ENCODE measurements around the gene PEAR1. TPM values are rescaled to one million over a fixed set of nuclear protein-coding genes. Genes with fewer than 3 reads are reported as not detected.

PEAR1 gene, protein sequence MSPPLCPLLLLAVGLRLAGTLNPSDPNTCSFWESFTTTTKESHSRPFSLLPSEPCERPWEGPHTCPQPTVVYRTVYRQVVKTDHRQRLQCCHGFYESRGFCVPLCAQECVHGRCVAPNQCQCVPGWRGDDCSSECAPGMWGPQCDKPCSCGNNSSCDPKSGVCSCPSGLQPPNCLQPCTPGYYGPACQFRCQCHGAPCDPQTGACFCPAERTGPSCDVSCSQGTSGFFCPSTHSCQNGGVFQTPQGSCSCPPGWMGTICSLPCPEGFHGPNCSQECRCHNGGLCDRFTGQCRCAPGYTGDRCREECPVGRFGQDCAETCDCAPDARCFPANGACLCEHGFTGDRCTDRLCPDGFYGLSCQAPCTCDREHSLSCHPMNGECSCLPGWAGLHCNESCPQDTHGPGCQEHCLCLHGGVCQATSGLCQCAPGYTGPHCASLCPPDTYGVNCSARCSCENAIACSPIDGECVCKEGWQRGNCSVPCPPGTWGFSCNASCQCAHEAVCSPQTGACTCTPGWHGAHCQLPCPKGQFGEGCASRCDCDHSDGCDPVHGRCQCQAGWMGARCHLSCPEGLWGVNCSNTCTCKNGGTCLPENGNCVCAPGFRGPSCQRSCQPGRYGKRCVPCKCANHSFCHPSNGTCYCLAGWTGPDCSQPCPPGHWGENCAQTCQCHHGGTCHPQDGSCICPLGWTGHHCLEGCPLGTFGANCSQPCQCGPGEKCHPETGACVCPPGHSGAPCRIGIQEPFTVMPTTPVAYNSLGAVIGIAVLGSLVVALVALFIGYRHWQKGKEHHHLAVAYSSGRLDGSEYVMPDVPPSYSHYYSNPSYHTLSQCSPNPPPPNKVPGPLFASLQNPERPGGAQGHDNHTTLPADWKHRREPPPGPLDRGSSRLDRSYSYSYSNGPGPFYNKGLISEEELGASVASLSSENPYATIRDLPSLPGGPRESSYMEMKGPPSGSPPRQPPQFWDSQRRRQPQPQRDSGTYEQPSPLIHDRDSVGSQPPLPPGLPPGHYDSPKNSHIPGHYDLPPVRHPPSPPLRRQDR
- 0.27 and 0.29 TPM in 2 replicates for total RNA-seq (2014; rRNA removed; shearing (Covaris generic))
- 1.5 and 2.2 TPM in 2 replicates for polyA plus RNA-seq (2014; cell fraction: nucleus; rRNA removed)

DNA sequence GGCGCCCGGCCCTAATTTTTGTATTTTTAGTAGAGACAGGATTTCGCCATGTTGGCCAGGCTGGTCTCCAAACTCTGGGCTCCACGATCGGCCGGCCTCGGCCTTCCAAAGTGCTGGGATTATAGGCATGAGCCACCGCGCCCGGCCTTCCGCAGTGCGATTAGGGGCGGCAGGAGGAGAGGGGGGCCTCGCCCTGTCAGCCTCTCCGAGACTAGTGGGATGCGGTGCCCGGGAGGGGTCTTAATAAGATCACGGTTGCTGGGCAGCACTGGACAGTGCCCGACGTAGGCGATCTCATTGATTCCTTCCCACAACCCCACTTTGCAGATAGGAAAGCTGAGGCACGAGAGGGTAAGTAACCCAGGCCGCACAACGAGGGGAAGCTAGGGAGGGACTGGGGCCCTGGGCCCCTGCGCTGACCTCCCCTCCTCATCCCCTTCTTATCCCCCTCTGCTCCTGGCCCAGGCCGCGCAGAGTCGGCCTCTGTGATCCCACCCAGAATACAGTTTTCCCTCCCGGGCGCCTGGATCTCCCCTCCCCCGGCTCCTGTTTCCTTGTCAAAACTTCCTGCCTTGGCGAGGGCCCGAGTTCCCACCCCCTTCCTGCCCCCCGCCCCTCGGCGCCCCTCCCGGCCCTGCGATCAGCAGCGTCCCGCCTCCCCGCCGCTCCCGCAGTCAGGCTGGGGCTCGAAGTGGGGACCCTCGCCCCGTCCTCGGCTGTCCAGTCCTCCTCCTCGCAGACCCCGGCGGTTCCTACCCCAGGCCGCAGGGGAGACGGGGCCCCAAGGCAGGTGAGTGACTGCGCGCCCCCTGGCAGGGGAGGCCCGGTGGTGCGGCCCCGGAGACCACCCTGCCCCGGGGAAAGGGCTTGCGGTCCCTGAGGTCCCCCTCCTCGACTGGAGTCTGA, at the start of gene PEAR1:
Gene PEAR1, plus strand, starts transcription at position 671 of the 906 bp plus-strand sequence. CDS start 10,209 bp downstream, outside the sequence.
- DNase-seq (ENCODE audit: extremely low read depth, low read depth): no peak

DNA sequence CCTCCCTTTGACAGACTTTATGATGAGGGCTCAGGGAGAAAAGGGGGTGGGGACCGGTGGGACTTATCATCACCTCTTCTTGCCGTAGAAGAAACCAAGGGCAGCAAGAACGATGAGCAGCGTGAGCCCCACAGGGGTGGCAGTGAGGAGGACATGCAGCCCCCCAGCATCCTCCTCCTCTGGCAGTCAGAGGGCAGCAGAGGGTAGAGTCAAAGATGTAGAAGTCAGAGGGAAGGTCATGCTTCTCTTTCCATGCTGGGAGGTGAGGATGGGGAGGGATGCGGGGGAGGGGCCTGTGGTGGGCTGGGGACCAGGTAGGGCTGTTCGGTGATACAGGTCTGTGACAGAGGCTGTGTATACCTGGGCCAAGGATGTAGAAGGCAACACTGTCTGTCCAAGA, 49.4 kb upstream of the PEAR1 start:
- DNase-seq (ENCODE audit: extremely low read depth, low read depth): no peak

DNA sequence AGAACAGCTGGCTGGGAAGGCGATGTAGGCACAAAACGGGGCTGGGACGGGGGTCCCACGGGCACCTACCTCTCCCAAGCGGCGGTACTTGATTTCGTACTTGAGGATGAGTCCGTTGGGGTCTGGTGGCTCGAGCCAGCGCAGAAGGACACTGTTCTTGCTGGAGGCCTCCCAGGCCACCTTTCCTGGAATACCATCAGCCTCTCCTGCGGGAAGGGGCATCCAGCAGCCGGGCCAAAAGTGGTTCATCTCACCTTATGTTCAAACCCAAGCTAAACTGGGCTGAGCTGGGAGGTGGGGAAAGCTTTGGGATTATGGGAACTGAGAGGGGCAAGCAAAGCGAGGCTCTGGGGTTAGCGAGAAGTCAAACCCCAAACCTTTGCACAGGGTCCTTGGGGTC, 48.9 kb upstream of the PEAR1 start:
- no peak for DNase-seq (ENCODE audit: extremely low read depth, low read depth)

DNA sequence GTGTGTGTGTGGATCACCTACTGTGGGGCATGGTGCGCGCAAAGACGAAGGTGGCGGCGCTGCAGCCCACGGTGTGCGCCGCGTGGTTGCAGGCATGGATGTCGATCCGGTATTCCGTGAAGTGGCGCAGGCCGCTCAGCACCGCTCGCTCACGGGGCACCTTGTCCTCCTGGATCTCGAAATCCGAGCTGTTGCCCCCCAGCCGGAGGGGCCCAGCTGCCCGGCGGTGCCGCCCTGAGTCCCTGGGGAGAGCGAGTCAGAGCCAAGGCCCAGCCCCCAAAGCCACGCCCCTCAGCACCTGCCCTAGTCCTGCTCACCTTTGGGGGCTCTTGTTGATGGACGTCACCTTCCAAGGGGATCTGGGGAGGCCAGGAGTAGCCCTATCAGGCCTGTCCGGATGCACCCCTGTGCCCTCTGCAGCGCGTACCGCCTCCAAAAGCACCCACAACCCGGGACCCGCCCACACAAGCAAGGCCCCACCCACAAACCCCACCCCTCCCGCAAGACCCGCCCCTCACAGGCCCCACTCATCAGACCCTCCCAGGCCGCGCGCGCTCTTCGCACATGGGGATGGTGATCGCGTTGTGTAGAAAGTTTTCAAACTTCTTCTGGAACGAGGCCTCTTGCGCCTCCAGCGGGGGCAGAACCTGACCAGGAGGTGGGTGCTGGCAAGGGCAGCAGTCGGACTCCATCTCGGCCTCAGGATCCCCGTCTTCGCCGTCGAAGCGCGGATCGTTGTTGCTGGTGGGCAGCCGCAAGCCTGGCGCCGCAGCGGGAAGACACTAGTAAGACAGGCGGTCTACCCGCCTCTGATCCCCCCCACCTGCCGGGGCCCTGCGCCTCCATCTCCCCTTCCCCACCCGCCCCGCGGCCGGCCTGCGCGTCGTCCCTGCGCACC, 48.2 kb upstream of the PEAR1 start:
- no peak for DNase-seq (ENCODE audit: extremely low read depth, low read depth)

DNA sequence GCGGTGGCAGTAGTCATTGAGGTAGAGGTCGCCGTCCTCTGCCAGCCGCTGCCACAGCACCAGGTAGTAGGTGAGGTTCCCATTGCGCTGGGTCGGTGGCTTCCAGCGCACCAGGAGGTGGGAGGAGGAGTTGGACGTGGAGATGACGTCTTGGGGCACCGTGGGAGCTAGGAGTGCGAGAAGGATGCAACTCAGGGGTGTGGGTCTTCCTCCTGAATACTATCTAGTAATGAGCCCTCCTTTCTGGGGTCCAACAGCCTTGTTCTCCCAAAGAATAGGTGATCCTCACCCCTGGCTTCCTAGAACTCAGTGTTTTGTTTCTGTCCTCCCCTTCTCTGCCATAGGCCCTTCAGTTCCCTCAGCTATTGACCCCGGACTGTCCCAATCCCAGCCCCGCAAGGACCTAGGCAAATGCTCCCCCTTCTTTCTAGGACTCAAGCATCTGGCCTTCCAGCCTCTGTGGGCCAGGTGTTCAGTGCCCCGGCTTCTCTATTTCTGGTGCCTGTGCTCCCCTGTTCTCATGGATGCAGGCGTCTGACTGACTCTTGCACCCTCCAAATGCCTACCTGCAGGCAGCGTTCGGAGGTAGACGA, 47.5 kb upstream of the PEAR1 start:
- DNase-seq (ENCODE audit: extremely low read depth, low read depth): no peak

DNA sequence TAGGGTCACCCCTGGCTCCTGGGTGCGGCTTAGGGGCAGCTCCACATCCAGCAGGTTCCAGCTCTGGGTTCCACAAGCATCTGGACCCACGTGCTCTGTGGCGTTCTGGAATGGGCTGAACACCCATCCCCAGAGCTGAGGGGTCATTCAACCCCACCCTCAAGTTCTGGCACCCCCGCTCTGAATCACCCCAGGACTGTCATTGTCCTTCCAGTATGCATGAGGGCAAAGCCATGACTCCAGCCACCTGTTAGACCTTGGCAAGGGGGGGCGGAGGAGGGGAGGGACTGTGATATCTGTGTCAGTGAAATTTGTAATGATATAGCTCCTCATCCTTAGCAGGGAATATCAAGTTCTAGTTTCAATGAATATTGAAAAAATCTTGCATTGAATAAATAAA, 46.9 kb upstream of the PEAR1 start:
- no peak for DNase-seq (ENCODE audit: extremely low read depth, low read depth)

DNA sequence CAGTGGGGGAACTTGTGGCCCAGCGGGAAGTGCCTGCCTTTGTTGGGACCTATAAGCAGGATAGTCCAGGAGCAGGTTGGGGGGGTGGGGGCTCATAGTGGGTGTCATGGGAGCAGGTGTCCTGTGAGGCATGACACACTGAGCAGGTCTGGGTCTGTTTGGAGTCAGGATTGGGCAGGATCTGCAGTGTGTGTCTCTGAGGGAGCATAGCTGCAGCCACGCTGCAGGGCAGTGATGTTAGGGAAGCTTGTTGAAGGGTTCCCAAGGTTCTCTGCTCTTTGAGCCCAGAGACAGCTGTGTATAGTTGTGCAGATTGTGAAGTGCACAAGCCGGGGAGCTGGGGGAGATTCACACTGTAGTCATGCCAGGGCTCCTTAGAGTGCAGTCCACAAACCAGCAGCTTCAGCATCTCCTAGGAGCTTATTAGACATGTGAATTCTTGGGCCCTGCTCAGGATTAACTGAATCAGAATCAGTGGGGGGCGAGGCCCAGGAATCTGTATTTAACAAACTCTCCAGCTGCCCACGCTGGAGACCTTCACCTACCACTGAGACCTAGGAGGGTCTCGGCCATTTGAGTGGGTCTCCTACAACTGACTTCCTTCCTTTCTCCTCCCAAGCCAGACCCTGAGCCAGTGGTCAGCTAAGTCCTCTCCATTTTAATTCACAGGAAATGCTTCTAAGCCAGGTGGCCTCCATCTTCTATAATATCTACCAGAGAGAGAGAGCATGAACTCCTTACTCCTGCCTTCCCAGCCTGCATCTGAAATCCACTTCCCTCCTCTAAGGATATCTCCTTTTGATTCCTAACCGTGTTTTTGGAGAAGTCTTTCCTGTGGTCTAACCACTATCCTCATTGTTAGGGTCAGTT, 45.7 kb upstream of the PEAR1 start:
- no peak for DNase-seq (ENCODE audit: extremely low read depth, low read depth)

DNA sequence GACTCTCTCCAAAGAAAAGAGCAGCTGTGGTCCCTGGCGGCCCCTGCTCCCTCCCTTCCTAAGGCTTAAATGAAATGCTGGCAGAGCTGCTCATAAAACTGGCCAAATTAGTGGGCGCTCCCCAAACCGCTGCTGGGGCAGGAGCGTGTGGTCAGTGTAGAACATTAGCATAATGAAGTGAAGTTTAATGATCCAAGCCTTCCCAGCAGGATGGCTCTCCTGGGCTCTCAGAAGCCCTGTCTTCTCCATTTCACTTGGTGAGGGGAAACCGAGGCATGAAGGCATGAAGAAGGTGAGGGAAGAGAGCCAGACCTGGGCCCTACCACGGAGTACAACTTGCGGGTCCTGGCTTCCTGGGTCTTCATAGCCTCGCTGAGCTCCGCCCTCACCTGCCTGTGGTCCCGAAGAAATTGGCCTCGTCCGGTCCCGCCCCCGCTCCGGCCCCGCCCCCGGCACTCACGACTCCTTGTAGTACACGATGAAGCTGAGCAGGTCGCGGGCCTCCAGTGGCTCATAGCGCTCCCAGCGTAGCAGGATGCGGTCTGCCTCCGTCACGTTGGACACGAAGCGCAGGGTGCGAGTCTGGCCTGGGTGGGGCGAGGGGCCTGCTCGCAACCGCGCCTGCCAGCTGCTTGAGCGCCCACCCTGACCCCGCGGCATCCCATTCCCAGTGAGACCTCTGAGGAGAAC, 44.9 kb upstream of the PEAR1 start:
- DNase-seq (ENCODE audit: extremely low read depth, low read depth): no peak

DNA sequence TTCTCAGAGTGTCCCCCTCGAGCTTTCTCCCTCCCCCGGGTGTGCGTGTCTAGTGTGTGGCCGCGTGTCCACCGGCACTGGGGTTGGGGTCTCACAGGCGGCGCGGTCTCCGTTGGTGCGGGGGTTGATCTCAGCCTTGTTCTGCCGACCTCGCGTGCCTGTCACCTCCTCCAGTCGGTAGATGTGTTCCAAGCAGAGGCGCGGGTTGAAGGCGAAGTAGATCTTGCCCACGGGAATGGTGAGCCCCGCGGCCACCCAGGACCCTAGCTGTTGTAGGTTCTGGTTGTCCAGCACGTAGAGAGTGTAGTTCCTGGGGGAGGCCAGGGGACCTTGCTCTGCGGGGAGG, 44.4 kb upstream of the PEAR1 start:
- no peak for DNase-seq (ENCODE audit: extremely low read depth, low read depth)

DNA sequence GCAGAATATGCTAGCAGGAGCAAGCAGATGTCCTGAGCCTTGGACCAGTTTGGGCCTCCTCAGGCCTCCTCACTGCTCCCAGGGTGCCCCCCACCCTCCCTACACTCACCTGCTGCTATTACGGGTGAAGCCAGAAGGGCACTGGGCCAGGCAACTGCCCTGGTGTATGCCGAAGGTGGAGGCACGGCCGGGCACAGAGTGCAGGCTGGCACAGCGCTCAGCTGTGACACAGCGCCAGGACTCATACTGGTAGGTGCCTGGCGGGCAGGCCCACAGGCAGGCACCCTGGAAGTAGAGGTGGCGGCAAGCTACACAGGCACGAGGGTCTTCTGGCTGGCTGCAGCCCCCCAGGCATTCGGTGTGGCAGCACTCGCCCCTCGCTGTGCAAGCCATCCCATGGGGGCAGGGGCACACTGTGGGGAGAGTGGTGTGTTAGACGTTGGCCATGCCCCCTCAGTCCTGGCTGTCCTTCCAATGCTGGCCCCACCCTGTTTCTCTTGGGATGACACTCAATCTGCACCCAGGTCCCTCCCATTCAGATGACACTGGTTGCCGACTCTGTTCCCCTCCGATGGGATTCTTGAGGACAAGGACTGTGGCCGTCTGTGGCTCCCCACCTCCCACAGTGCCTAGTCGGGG, 41.6 kb upstream of the PEAR1 start:
- DNase-seq (ENCODE audit: extremely low read depth, low read depth): no peak

DNA sequence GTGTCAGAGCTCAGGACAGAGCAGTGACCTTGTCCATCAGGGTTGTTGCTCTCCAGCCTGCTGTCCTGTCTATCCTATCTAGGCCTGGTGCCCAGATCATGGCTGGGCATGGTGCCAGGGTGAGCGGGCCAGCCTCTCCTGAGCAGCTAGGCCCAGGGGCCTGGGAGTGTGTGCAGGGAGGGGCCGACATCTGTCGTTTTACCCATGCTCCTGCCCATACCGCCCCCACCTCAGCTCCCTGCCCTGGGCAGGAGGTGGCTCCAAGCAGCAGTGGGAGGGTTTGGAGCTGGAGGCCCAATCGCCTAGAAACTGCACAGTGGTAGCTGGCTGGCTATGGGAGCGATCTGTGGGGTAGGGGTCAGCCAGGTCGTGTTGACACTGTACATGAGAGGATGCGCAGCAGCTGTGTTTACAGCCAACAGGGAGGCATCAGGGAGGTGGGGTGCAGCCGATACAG, 41.1 kb upstream of the PEAR1 start:
- DNase-seq (ENCODE audit: extremely low read depth, low read depth): no peak

DNA sequence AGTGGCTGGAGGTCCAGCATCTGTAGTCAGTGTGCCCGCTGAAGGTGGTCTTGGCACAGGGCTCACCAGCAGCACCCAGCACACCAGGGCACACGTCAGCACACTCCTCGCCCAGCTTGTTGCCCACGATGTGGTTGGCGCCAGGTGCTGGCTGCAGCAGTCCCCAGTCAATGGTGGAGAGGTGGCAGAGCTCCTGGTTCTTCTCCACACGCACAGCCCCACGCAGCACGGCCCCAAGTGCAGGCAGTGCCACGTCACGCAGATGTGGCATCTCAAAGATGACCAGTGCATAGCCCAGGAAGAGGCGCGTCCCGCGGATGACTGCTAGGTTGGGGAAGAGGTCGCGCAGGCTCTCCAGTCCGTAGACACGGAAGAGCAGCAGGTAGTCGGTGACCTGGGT, 39.8 kb upstream of the PEAR1 start:
- no peak for DNase-seq (ENCODE audit: extremely low read depth, low read depth)

DNA sequence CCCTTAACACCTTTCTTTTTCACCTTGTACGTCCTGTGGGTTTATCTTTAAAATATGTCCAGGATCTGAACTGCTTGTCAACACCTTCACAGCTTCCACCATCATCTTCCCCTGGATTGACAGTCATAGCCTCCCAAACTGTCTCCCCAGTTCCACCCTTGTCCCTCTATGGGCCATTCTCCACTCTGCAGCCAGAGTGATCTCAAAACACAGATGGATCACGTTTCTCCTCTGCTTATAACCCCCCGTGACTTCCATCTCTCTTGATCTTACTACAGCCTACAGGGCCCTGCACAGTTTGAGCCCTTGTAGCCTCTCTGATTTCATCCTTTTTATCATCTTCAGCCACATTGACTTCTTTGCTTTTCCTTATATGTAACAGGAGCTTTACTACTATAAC, 38.9 kb upstream of the PEAR1 start:
- no peak for DNase-seq (ENCODE audit: extremely low read depth, low read depth)

DNA sequence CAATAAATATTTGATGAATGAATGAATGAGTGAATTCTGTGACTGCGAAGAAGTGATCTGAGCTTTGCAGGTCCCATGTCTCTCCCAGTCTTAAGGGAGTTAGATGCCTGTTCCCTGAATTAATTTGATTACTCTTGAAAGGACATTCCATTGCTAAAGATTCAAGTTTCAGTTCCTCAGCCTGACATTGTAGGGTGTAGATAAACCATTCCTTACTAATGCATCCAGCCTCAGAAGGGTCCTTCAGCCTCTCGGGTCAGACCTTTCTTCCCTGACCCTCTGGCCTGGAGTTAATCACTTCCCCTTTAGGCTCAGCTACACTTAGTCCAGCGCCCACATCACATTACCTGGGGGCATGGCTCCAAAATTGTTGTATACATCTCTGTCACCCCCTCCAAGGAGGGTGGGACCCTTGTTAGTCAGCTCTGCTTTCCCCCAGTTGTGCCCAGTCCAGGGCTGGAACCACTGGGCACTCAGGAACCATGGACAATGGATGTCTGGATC, 37.2 kb upstream of the PEAR1 start:
- no peak for DNase-seq (ENCODE audit: extremely low read depth, low read depth)

DNA sequence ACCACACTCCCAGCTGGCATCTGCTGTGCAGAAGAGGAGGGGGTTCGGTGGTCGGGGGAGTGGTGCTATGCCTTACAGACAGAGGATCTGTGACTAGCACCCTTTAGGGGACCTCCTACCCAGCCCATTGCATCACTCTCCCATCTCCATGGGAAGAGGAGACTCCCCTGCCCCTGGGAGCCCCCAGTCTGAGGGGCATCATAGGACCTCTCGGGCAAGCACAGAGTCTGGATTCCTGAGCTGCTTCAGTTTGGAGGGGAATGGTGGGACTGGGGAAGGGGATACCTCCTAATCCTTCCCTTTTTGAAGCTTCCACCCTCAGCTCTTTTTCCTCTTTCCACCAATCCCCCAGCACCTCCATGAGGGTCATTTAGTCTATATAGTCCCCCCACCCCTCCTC, 36.0 kb upstream of the PEAR1 start:
- no peak for DNase-seq (ENCODE audit: extremely low read depth, low read depth)

DNA sequence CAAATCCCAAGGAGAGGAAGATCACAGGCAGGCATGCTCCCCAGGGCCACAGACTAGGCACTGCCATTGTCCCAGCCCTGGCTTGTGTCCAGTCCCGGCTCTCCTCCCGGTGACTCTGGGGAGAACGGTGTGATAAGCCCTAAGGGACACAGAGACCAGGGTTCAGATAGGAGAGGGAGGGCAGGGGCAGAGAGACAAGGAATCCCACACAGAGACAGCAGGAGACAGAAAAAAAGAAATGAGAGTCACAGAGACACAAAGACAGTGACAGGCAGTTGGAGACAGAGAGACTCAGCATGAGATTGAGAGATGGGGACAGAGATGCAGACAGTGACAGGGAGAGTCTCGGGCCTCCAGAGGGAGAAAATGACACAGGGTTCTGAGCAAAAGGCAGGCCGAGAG, 35.0 kb upstream of the PEAR1 start:
- no peak for DNase-seq (ENCODE audit: extremely low read depth, low read depth)
